NCI-H748 (cell line): Measurements from ENCODE around the gene MTG1.
A peak's percentile ranks its signal among the peaks of the same experiment; 100 is the strongest.
"Not testable (repeated sequence)": the region's sequence is repeated elsewhere in the genome, so short reads cannot be mapped to it uniquely, and the experiment has no call there.

Experiments
- DNase-seq: peaks from one replicate; lab custom pipeline; 2025; ENCODE audit not compliant: unreplicated experiment; lab: John Stamatoyannopoulos, UW

Gene MTG1

DNA sequence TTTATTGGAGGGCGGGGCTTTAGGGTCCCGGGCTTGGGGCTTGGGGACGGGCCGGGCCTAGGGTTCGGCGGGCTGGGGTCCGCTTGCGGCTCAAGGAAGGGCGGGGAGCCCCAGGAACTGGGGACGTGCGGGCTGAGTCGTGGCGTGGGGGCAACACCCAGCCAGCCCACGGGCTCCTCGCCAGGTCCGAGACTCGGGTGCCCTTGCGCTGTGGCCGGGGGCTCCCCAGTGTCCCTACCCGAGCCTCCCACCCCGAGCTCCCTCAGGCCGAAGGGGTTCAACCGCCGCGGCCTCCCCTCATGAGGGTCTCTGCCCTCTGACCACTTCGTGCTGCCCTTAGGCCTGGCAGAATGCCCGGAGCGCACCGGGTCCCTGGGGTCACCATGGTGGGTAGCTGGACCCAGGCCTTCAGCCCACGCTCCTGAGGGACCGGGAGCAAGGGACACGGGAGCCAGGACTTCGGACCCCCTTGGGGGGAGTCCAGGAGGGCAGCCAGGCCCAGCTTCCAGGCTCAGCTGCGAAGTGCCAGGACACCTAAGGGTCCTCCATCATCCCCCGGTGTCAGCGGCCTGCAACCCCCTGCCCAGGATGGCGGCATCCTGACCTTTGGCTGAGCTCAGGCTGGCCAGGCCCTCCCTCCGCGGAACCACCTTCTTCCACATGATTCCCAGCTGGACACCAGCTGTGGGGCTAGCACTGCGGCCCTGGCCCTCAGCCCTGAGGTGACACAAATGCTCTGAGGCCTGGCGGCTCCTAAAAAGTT lies 35.6 kb upstream of the MTG1 start:
- DNase-seq, result no peak

GRCh38 chr10:133358925-133359310 lies 35.0 kb upstream of the MTG1 start:
- no peak for DNase-seq

GRCh38 chr10:133359554-133359971 lies 34.4 kb upstream of the MTG1 start:
- peak; percentile 77 for DNase-seq

DNA sequence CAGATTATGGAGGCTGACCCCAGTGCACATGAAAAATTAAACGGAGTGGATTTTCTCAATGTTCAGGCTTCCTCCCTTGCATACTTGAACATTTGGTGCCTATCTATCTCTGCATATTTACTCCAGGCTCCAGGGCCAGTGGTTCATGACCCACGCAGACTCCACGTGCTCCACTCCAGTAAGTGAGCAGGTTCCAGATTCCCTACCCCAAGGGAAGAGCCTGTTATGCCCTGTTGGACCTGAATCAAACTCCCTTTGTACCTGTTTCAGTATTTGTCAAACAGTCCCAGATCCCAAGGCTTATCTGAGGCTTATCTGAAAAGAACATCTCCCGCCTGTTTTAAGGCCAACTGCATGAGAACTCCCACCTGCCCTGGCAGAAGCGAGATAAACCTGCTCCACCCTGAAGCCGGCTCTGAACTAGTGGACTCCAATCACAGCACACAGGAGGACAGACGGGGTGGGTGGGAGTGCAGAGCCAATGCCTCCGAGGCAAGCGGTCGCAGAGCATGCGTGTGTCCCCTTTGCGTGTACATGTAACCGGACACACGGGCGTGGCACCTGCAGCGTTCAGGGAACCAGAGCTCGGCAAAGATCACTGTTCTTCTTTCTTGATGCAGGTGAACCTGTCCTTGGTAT lies 33.9 kb upstream of the MTG1 start:
- peak; percentile 36 for DNase-seq

GRCh38 chr10:133361227-133361626 lies 32.7 kb upstream of the MTG1 start:
- no peak for DNase-seq

DNA sequence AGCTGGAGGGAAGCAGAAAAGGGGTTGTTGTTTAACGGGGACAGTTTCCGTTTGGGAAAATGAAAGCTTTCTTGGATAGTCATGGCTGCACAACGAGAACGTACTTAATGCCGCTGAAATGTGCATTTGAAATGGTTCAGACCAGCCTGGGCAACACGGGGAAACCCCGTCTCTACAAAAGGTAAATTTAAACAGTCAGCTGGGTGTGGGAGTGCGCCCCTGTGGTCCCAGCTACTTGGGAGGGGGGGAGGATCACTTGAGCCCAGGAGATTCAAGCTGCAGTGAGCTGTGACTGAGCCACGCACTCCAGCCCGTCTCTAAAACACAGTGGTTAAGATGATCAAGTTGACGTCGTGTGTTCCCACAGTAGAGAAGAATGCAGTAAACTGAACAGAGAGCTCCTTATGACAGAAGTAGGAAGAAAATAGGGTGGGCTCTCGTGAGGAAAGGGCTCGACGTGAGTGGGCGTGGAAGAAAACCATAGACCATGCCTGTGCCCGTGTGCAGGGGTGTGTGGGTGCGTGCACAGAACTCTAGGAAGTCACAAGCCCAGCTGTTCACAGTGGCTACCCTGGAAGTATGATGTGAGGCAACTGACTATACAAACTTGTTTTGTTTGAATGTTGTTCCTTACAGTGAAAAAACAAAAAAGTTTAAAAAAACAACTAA lies 32.0 kb upstream of the MTG1 start:
- DNase-seq, result no peak

- no peak for DNase-seq
Measured at GRCh38 chr10:133362846-133363245, 31.1 kb upstream of the MTG1 start.

DNA sequence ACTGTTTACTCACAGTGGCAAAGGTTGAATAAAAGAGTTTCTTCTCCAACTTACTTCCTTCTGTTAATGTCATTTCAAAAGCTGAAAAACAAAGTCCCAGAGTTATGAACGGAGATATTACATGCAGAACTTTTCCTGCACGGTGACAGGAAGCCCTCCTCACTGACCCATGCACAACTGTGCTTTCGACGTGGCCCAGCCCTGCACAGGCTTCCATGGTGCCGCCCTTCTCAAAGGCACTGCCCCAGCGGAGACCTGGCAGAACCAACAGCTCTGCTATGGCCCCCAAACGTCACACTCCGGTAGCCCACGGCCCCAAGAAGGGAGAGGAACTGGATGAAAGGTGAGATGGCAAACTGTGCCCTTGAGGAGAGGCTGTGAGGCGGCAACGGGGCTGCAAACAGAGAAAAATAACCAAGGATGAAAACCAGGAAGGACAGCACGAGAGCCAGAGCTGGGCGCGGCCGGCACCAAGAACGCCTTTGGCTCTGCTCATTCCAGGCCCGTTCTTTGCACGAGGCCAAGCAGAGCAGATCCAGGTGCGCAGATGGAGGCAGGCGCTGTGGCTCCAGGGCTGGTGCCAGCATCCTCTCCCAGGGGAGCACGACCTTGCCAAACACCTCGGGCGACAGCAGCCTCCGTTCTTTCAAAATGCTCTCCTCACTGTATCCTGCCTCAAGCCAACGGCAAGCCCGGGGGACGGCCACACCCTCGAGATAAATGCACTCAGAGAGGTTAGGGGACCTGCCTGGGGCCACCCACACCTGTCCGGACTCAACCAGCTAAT lies 29.1 kb upstream of the MTG1 start:
- no peak for DNase-seq

GRCh38 chr10:133365461-133366129 lies 28.4 kb upstream of the MTG1 start:
- DNase-seq, result no peak

GRCh38 chr10:133366130-133366478 lies 27.9 kb upstream of the MTG1 start:
- no peak for DNase-seq

DNA sequence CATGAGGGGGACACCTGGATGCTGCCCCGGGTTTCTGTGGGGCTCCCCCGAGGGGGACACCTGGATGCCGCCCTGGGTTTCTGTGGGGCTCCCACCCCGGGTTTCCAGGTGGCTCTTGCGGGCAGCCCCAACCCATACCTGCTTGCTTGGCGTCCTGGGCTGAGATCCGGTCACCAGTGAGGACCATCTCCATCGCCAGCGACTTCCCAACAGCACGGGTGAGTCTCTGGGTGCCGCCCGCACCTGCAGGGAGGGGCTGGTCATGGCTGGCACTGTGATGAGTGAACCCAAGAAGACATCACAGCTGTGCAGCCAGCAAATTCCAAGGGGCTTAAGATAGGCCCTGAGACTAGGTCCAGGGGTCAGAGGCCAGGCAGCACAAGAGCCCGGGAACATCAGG lies 27.2 kb upstream of the MTG1 start:
- no peak for DNase-seq

- not testable (repeated sequence) for DNase-seq
Measured at GRCh38 chr10:133367461-133367860, 26.5 kb upstream of the MTG1 start.

- DNase-seq, result no peak
Measured at GRCh38 chr10:133368153-133368552, 25.8 kb upstream of the MTG1 start.

DNA sequence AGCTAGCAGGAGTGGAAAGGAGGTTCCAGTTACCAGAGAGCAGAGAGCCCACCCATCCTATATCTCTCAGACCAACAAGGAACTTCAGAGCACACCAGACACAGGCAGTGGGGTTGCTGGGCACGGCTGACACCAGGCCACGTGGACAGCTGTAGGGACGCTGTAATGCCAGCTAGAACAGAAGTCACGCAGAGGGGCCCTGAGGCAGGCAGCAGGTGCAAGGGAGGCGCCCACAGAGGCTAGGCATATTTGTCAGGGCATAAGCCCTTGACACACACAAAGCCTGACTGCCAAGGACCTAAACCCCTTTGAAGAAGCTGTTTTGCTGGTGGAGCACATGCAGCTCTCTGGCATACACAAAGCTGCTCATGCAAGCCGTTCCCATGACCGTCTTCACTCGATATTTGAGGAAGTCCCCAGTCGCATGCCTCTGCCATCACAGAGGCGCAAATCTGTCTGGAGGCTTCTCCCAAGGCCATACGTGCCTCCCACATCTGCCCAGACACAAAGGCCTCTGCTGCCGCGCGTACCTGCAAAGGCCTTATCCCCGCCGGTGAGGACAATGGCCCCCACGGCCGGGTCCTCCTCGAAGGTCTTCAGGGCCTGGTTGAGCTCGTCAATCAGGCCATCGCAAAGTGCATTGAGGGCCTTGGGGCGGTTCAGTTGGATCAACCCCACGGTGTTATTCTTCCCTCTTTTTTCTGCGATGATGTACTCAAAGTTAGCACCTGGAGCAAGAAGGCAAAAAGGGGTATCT lies 23.7 kb upstream of the MTG1 start:
- no peak for DNase-seq

- no peak for DNase-seq
Measured at GRCh38 chr10:133372507-133372906, 21.4 kb upstream of the MTG1 start.

GRCh38 chr10:133373174-133374090 lies 20.5 kb upstream of the MTG1 start, which contains the start of gene ECHS1:
ECHS1 (minus strand) TSS chr10:133373354; CDS start chr10:133373333, 21 bp downstream.
- peak; percentile 92 for DNase-seq

- DNase-seq, result no peak
Measured at GRCh38 chr10:133375357-133376115, 18.4 kb upstream of the MTG1 start.

DNA sequence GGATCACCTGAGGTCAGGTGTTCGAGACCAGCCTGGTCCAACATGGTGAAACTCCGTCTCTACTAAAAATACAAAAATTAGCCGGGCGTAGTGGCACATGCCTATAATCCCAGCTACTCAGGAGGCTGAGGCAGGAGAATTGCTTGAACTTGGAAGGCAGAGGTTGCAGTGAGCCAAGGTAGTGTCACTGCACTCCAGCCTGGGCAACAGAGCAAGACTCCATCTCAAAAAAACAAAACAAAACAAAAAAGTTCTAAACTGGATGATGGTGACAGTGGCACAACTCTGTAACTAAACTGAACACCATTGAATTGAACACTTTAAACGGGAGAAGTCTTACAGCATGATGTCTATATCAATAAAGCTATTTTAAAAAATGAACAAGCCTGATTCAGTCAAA lies 17.8 kb upstream of the MTG1 start:
- DNase-seq, result not testable (repeated sequence)
